Astrocyte (in vitro differentiated cells and primary cell): ENCODE results near the gene HIC1. TPM values are rescaled to one million over a fixed set of nuclear protein-coding genes. Genes with fewer than 3 reads are reported as not detected.

Source experiments
- DNase-seq: peaks from one replicate; pipeline ENCODE4 v3.0.0-alpha.2; 2010; ENCODE audit warnings: low read depth
- FAIRE-seq: peaks from 2 replicates; lab custom pipeline; 2011; peaks lifted over from hg19 to GRCh38; lab: Jason Lieb, UNC
- H2AFZ ChIP-seq: 2 replicates; pipeline ENCODE4 v1.6.0; 2012; ENCODE audit warnings: low read depth, low read length, inconsistent platforms
- H3K27ac ChIP-seq: 2 replicates; pipeline ENCODE4 v1.5.1; 2011; ENCODE audit warnings: low read depth, low read length, inconsistent platforms
- H3K27me3 ChIP-seq: 2 replicates; pipeline ENCODE4 v1.6.0; 2011; ENCODE audit warnings: low read length, inconsistent platforms; ENCODE audit not compliant: insufficient read depth
- H3K36me3 ChIP-seq: 2 replicates; pipeline ENCODE4 v1.5.1; 2011; ENCODE audit warnings: low read length, inconsistent platforms; ENCODE audit not compliant: insufficient read depth
- H3K4me1 ChIP-seq: 2 replicates; pipeline ENCODE4 v1.5.1; 2011; ENCODE audit warnings: low read length, inconsistent platforms; ENCODE audit not compliant: insufficient read depth
- H3K4me2 ChIP-seq: 2 replicates; pipeline ENCODE4 v1.6.0; 2012; ENCODE audit warnings: low read length, inconsistent platforms
- H3K4me3 ChIP-seq: 2 replicates; pipeline ENCODE4 v1.5.1; 2011; ENCODE audit warnings: low read depth, mild to moderate bottlenecking, low read length, inconsistent platforms; ENCODE audit not compliant: insufficient read depth
- H3K79me2 ChIP-seq: 2 replicates; pipeline ENCODE4 v1.6.0; 2012; ENCODE audit warnings: mild to moderate bottlenecking, low read length, inconsistent platforms; ENCODE audit not compliant: insufficient read depth
- H3K9ac ChIP-seq: 2 replicates; pipeline ENCODE4 v1.6.0; 2012; ENCODE audit warnings: mild to moderate bottlenecking, low read length, inconsistent platforms
- H3K9me3 ChIP-seq: 2 replicates; pipeline ENCODE4 v1.5.1; 2012; ENCODE audit warnings: low read depth, mild to moderate bottlenecking, low read length, inconsistent platforms; ENCODE audit not compliant: insufficient read depth
- H4K20me1 ChIP-seq: 2 replicates; pipeline ENCODE4 v1.6.0; 2012; ENCODE audit warnings: low read length, inconsistent platforms; ENCODE audit not compliant: insufficient read depth
- H3K27ac Mint-ChIP-seq: one replicate; pipeline ENCODE4 v1.8.0; 2021; ENCODE audit warnings: mild to moderate bottlenecking, mixed read lengths; ENCODE audit not compliant: unreplicated experiment
- H3K27me3 Mint-ChIP-seq: one replicate; pipeline ENCODE4 v1.8.0; 2021; ENCODE audit warnings: low read depth, mixed read lengths; ENCODE audit not compliant: unreplicated experiment
- H3K36me3 Mint-ChIP-seq: one replicate; pipeline ENCODE4 v1.8.0; 2021; ENCODE audit warnings: low read depth, mixed read lengths; ENCODE audit not compliant: unreplicated experiment
- H3K4me1 Mint-ChIP-seq: one replicate; pipeline ENCODE4 v1.8.0; 2021; ENCODE audit warnings: low read depth, mixed read lengths; ENCODE audit not compliant: unreplicated experiment
- H3K4me3 Mint-ChIP-seq: one replicate; pipeline ENCODE4 v1.8.0; 2021; ENCODE audit warnings: mild to moderate bottlenecking, moderate library complexity, mixed read lengths; ENCODE audit not compliant: unreplicated experiment
- H3K9me3 Mint-ChIP-seq: one replicate; pipeline ENCODE4 v1.8.0; 2021; ENCODE audit warnings: mild to moderate bottlenecking, mixed read lengths; ENCODE audit not compliant: unreplicated experiment
- CTCF ChIP-seq: IDR thresholded peaks from 2 replicates; pipeline ENCODE4 v1.5.1; 2011; ENCODE audit warnings: low read depth, mild to moderate bottlenecking, inconsistent platforms, low read length, moderate library complexity; ENCODE audit not compliant: insufficient read depth
- EZH2 ChIP-seq: IDR thresholded peaks from 2 replicates; pipeline ENCODE4 v1.6.1; 2012; ENCODE audit warnings: mild to moderate bottlenecking, low read length, inconsistent platforms; ENCODE audit not compliant: insufficient read depth
- total RNA-seq: library from RNA; stranded (reverse); gene quantifications from 2 replicates; pipeline ENCODE4 v1.2.1, GENCODE V29; 2021

The HIC1 gene
- total RNA-seq, 1 donor from 2014 or later, result 9.0 TPM

GRCh38 chr17:2050300-2051060 is 4.4 kb upstream of the HIC1 start:
- Histone ChIP-seq H3K9ac (peak overlapping the region; percentile 46), H3K27ac (peak overlapping the region; percentile 19), H3K9me3 (no peaks in the 10 kb centered on the region), H3K4me1 (peaks cover 25% of the 10 kb centered on the region), H3K27me3 (no peaks in the 10 kb centered on the region), H3K4me2 (peak overlapping the region; percentile 80), H3K4me3 (peak overlapping the region; percentile 42), H2AFZ (no peak overlapping the region), H4K20me1 (peaks cover 12% of the 10 kb centered on the region), H3K79me2 (peaks cover 12% of the 10 kb centered on the region), H3K36me3 (no peaks in the 10 kb centered on the region)
- peaks cover 8% of the 10 kb centered on the region for H3K4me1 Mint-ChIP-seq
- H3K27me3 Mint-ChIP-seq, result peaks cover 4% of the 10 kb centered on the region
- DNase-seq, result no peak
- no peak for TF ChIP-seq EZH2
- no peak for TF ChIP-seq CTCF
- H3K9me3 Mint-ChIP-seq, result peaks cover 2% of the 10 kb centered on the region
- no peak for FAIRE-seq
- no peak overlapping the region for H3K4me3 Mint-ChIP-seq
- no peak overlapping the region for H3K27ac Mint-ChIP-seq
- H3K36me3 Mint-ChIP-seq, result no peaks in the 10 kb centered on the region

- FAIRE-seq, result no peak
- no peaks in the 10 kb centered on the region for H3K9me3 ChIP-seq
- TF ChIP-seq EZH2 (no peak), CTCF (no peak)
- no peaks in the 10 kb centered on the region for H3K36me3 Mint-ChIP-seq
- H3K27ac Mint-ChIP-seq, result no peak overlapping the region
- H3K27ac ChIP-seq, result no peak overlapping the region
- H3K27me3 ChIP-seq, result no peaks in the 10 kb centered on the region
- H3K4me3 Mint-ChIP-seq, result peak overlapping the region; percentile 50
- H4K20me1 ChIP-seq, result peaks cover 15% of the 10 kb centered on the region
- peak overlapping the region; percentile 46 for H3K9ac ChIP-seq
- no peak overlapping the region for H2AFZ ChIP-seq
- no peaks in the 10 kb centered on the region for H3K36me3 ChIP-seq
- peaks cover 4% of the 10 kb centered on the region for H3K27me3 Mint-ChIP-seq
- no peak overlapping the region for H3K4me3 ChIP-seq
- peaks cover 8% of the 10 kb centered on the region for H3K4me1 Mint-ChIP-seq
- peaks cover 2% of the 10 kb centered on the region for H3K9me3 Mint-ChIP-seq
- no peak for DNase-seq
- H3K79me2 ChIP-seq, result peaks cover 18% of the 10 kb centered on the region
- H3K4me1 ChIP-seq, result peaks cover 25% of the 10 kb centered on the region
- H3K4me2 ChIP-seq, result peak overlapping the region; percentile 80
Observed at GRCh38 chr17:2051061-2051932, 3.6 kb upstream of the HIC1 start.
